Smooth muscle cell (in vitro differentiated cells): ENCODE data around the gene NTNG2. TPM values are rescaled to one million over a fixed set of nuclear protein-coding genes. Genes with fewer than 3 reads are reported as not detected.

ENCODE experiments used
- DNase-seq: peaks from one replicate; lab custom pipeline; 2025; ENCODE audit not compliant: unreplicated experiment; lab: John Stamatoyannopoulos, UW
- H2AFZ ChIP-seq: fragments of 200-600 bp; sonication (generic); 2 replicates; pipeline ENCODE4 v1.6.0; 2016; ENCODE audit warnings: antibody characterized with exemption, low read depth, mild to moderate bottlenecking
- H3F3A ChIP-seq: fragments of 200-600 bp; sonication (generic); 2 replicates; pipeline ENCODE4 v1.6.0; 2017; ENCODE audit warnings: antibody characterized with exemption, low read depth
- H3K27ac ChIP-seq: fragments of 200-600 bp; sonication (generic); 2 replicates; pipeline ENCODE4 v1.5.1; 2016; ENCODE audit warnings: low read depth, mild to moderate bottlenecking
- H3K27me3 ChIP-seq: fragments of 200-600 bp; sonication (generic); 2 replicates; pipeline ENCODE4 v1.6.1; 2016; ENCODE audit warnings: low read depth, mild to moderate bottlenecking
- H3K36me3 ChIP-seq: fragments of 200-600 bp; sonication (generic); 2 replicates; pipeline ENCODE4 v1.5.1; 2016; ENCODE audit warnings: low read depth
- H3K4me1 ChIP-seq: fragments of 200-600 bp; sonication (generic); 2 replicates; pipeline ENCODE4 v1.5.1; 2016; ENCODE audit warnings: low read depth
- H3K4me2 ChIP-seq: fragments of 200-600 bp; sonication (generic); 2 replicates; pipeline ENCODE4 v1.6.0; 2016; ENCODE audit warnings: mild to moderate bottlenecking
- H3K4me3 ChIP-seq: fragments of 200-600 bp; sonication (generic); 2 replicates; pipeline ENCODE4 v1.5.1; 2016; ENCODE audit warnings: mild to moderate bottlenecking
- H3K79me2 ChIP-seq: fragments of 200-600 bp; sonication (generic); 2 replicates; pipeline ENCODE4 v1.6.0; 2016; ENCODE audit warnings: low read depth, mild to moderate bottlenecking
- H3K9ac ChIP-seq: fragments of 200-600 bp; sonication (generic); 2 replicates; pipeline ENCODE4 v1.6.0; 2016; ENCODE audit warnings: low read depth
- H3K9me3 ChIP-seq: fragments of 200-600 bp; sonication (generic); replicated peaks from 2 replicates; pipeline ENCODE4 v1.5.1; 2016; ENCODE audit warnings: low read depth
- H4K20me1 ChIP-seq: fragments of 200-600 bp; sonication (generic); 2 replicates; pipeline ENCODE4 v1.6.0; 2016; ENCODE audit warnings: low read depth
- WGBS: methylation state at CpG from one replicate; pipeline ENCODE4 v1.1.7; 2016; ENCODE audit warnings: low lambda C conversion rate; 5-methylcytosine and 5-hydroxymethylcytosine counted together
- polyA plus RNA-seq: library from polyadenylated mRNA; unstranded; fragments of >200 nt; fragmentation: Nextera tagmentation; extraction: Ambion mirVana; gene quantifications from 2 replicates; pipeline ENCODE4 v1.2.1, GENCODE V29; 2016
- total RNA-seq: library from RNA; depleted of rRNA; stranded (reverse); fragments of >200 nt; gene quantifications from 2 replicates; pipeline ENCODE4 v1.2.3, GENCODE V29; 2014
- TF ChIP-seq, protein P1 (sequence below): fragments of 200-600 bp; sonication (generic); IDR thresholded peaks from 2 replicates; pipeline ENCODE4 v1.5.1; 2017; ENCODE audit warnings: borderline replicate concordance, mild to moderate bottlenecking, antibody characterized with exemption; ENCODE audit not compliant: insufficient read depth, poor library complexity, severe bottlenecking

NTNG2 gene
- total and polyA plus RNA-seq, 2 experiments from 2014 or later, result 0.36 to 1.0 TPM

GRCh38 chr9:132231019-132231701, 69.3 kb downstream of the NTNG2 start:
- H3K27me3 ChIP-seq, result no peaks in the 10 kb centered on the region
- TF ChIP-seq, protein P1, sequence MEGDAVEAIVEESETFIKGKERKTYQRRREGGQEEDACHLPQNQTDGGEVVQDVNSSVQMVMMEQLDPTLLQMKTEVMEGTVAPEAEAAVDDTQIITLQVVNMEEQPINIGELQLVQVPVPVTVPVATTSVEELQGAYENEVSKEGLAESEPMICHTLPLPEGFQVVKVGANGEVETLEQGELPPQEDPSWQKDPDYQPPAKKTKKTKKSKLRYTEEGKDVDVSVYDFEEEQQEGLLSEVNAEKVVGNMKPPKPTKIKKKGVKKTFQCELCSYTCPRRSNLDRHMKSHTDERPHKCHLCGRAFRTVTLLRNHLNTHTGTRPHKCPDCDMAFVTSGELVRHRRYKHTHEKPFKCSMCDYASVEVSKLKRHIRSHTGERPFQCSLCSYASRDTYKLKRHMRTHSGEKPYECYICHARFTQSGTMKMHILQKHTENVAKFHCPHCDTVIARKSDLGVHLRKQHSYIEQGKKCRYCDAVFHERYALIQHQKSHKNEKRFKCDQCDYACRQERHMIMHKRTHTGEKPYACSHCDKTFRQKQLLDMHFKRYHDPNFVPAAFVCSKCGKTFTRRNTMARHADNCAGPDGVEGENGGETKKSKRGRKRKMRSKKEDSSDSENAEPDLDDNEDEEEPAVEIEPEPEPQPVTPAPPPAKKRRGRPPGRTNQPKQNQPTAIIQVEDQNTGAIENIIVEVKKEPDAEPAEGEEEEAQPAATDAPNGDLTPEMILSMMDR, result no peak
- no peak overlapping the region for H3K27ac ChIP-seq
- no peak overlapping the region for H2AFZ ChIP-seq
- H3K9me3 ChIP-seq, result no peaks in the 10 kb centered on the region
- no peak overlapping the region for H3K9ac ChIP-seq
- no peak for DNase-seq
- H3K4me2 ChIP-seq, result no peak overlapping the region
- H3K79me2 ChIP-seq, result no peaks in the 10 kb centered on the region
- no peaks in the 10 kb centered on the region for H3K36me3 ChIP-seq
- H3F3A ChIP-seq, result no peaks in the 10 kb centered on the region
- no peak overlapping the region for H3K4me3 ChIP-seq
- 83% methylated on average over 16 of the region's 20 CpGs for whole genome bisulfite sequencing
- H4K20me1 ChIP-seq, result no peaks in the 10 kb centered on the region
- no peaks in the 10 kb centered on the region for H3K4me1 ChIP-seq

- Histone ChIP-seq H3K4me1 (no peaks in the 10 kb centered on the region), H3F3A (no peaks in the 10 kb centered on the region), H3K79me2 (no peaks in the 10 kb centered on the region), H3K4me2 (no peak overlapping the region), H2AFZ (no peak overlapping the region), H3K4me3 (no peak overlapping the region), H3K36me3 (no peaks in the 10 kb centered on the region), H3K9ac (no peak overlapping the region), H4K20me1 (no peaks in the 10 kb centered on the region), H3K27me3 (peaks cover 10% of the 10 kb centered on the region), H3K9me3 (no peaks in the 10 kb centered on the region), H3K27ac (no peak overlapping the region)
- DNase-seq, result no peak
- TF ChIP-seq, protein P1, result no peak
- WGBS, result 78% methylated on average over 3 of the region's 3 CpGs
These were observed 70.7 kb downstream of the NTNG2 start for GRCh38 chr9:132232522-132232921.

DNA sequence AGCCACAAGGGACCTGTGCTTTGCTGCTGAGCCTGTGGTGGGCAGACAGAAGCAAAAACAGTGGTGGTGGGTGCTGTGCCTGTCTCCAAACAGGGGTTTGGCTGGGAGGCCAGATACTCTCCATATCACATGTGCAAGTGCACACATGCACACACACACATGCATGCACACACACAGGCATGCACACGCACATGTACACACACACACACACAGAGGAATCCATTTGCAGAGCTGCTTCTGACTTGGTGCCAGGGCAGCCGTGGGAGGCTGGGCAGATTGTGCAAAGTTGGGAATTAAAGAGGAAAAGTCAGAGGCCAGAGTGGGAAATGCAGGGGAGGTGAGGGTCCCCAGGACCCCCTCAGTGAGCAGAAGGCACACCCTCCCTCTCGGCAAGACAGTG, 71.3 kb downstream of the NTNG2 start:
- Histone ChIP-seq H3F3A (no peaks in the 10 kb centered on the region), H3K4me1 (no peaks in the 10 kb centered on the region), H3K27me3 (peaks cover 12% of the 10 kb centered on the region), H3K36me3 (no peaks in the 10 kb centered on the region), H3K4me2 (no peak overlapping the region), H3K79me2 (no peaks in the 10 kb centered on the region), H3K27ac (no peak overlapping the region), H4K20me1 (no peaks in the 10 kb centered on the region), H3K4me3 (no peak overlapping the region), H3K9ac (no peak overlapping the region), H2AFZ (no peak overlapping the region), H3K9me3 (no peaks in the 10 kb centered on the region)
- 91% methylated on average over 3 of the region's 3 CpGs for WGBS
- DNase-seq, result no peak
- TF ChIP-seq, protein P1, result no peak

DNA sequence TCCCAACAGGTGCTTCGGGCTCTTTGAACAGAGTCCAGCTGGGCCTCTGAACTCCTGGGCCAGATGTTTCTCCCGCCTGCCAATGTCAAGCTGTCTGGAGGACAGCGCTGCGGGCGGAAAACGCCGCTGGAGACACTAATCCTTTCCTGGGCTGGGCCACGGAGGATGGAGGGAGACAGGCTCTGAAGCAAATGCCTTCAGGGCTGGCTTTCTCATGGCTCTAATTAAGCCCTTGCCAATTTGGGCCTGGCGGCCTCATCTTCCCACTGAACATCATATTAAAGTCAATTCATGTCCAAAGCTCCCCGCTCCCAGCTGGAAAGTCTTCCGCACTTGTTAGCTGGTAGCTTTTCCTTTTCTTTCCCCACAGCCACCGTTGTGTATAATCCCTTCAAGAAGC, 72.7 kb downstream of the NTNG2 start:
- DNase-seq, result no peak
- no peaks in the 10 kb centered on the region for H3F3A ChIP-seq
- no peaks in the 10 kb centered on the region for H3K4me1 ChIP-seq
- 88% methylated on average over 12 of the region's 12 CpGs for WGBS
- no peak overlapping the region for H3K27ac ChIP-seq
- H3K36me3 ChIP-seq, result no peaks in the 10 kb centered on the region
- peaks cover 23% of the 10 kb centered on the region for H3K27me3 ChIP-seq
- TF ChIP-seq, protein P1, result no peak
- no peaks in the 10 kb centered on the region for H3K9me3 ChIP-seq
- H3K4me2 ChIP-seq, result no peak overlapping the region
- no peak overlapping the region for H2AFZ ChIP-seq
- H4K20me1 ChIP-seq, result no peaks in the 10 kb centered on the region
- H3K9ac ChIP-seq, result no peak overlapping the region
- H3K4me3 ChIP-seq, result no peak overlapping the region
- no peaks in the 10 kb centered on the region for H3K79me2 ChIP-seq
